Thyroid gland (tissue), 4 donors: ENCODE data around the gene INPP1.

Experiments used
- CTCF ChIP-seq, 6 experiments: fragments of 200-600 bp in 3 of 6; fragments of 450-650 bp in 3 of 6; sonication (generic) in 3 of 6; IDR thresholded peaks; one replicate each; pipeline ENCODE4 v1.5.1; 2016 to 2019; ENCODE audit warnings: antibody characterized with exemption in 6 of 6, mild to moderate bottlenecking in 2 of 6, inconsistent platforms in 1 of 6, moderate library complexity in 1 of 6
- POLR2A ChIP-seq, 2 donors: fragments of 450-650 bp; IDR thresholded peaks; one replicate each; pipeline ENCODE4 v1.6.1; 2017; ENCODE audit warnings: antibody characterized with exemption in 2 of 2, mild to moderate bottlenecking in 2 of 2, moderate library complexity in 1 of 2

GRCh38 chr2:190340369-190340768, 3.0 kb upstream of the INPP1 start:
- no peak for TF ChIP-seq CTCF (IDR thresholded peaks at IDR 0.05)
- no peak for TF ChIP-seq POLR2A (IDR thresholded peaks at IDR 0.05)
